GM19455 (cell line): ENCODE results near the gene IFI27.
"Not testable (repeated sequence)": the region's sequence is repeated elsewhere in the genome, so short reads cannot be mapped to it uniquely, and the experiment has no call there.

Experiments used
- ATAC-seq: cut with Tn5 transposase; IDR thresholded peaks from one replicate; pipeline ENCODE4 v1.9.1; 2021; ENCODE audit not compliant: unreplicated experiment

The IFI27 gene

DNA sequence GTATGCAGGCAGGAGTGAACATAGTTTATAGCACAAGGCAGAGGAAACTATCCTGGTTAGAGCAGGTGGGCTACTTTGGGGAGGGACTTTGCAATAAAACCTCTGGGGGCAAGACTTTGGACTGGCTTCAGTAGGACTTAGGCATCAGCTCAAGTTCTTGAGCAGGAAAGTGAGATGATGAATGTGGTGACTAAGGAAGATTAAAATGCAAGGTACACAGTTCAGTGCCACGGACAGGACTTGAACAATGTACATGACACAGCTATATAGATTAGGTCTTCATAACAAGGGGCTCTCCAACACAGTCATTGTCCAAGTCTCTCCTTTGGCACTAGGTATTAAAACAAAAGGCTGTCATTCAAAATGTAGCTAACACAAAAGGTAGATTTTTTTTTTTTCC, 42.1 kb downstream of the IFI27 start:
- no peak for ATAC-seq

GRCh38 chr14:94153750-94154342, 43.3 kb downstream of the IFI27 start:
- ATAC-seq = no peak

DNA sequence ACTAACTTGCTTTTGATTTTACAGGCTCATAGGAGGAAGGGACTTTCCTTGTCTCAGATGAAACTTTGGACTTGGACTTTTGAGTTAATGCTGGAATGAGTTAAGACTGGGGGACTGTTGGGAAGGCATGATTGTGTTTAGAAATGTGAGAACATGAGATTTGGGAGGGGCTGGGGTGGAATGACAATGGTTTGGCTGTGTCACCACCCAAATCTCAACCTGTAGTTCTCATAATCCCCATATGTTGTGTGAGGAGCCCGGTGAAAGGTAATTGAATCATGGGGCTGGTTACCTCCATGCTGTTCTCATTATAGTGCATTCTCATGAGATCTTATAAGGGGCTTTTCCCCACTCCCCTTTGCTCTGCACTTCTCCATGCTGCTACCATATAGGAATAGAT, 45.6 kb downstream of the IFI27 start:
- not testable (repeated sequence) for ATAC-seq

- no peak for ATAC-seq
Observed at GRCh38 chr14:94157197-94157596, 46.7 kb downstream of the IFI27 start.

DNA sequence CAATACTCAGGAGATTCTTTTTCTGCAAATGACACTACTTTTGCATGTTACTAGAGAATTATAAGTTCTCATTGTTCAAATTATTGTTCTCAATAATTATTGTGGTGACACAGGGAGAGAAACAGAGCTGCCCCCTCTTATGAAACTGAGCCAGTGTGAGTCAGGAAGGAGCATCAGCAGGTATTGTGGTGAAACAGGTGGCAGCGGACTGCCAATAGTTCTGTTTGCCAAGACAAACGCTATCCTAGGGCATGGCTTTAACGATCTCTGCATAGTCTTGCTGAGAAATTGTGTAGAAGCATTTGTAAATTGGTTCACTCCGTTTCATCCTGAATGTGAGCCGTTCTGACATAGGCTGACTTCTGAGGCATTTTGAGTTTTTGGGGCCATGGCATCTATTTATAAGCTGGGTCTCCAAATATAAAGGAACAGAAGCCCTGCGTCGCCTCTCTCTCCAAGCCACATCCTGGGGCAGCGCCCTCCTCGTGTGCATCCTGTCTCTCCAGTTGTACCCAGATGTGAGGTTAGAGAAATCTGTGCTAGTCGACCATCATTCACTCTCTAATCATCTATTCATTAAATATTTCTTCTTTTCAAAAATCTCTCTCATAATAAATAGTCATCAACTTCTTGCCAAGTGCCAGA, 47.8 kb downstream of the IFI27 start:
- no peak for ATAC-seq

DNA sequence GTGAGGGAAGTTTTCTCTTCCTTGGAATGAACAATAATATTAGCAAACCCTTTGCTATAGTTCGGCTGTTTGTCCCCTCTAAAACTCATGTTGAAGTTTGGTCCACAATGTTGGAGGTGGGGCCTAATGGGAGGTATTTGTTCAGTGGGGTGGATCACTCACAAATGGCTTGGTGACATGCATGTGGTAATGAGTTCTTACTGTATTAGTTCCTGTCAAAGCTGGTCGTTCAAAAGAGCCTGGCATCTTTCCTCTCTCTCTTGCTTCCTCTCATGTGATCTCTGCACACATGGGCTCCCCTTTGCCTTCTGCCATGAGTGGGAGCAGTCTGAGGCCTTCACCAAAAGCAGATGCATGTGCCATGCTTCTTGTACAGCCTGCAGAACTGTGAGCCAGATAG, 50.5 kb downstream of the IFI27 start:
- no peak for ATAC-seq

DNA sequence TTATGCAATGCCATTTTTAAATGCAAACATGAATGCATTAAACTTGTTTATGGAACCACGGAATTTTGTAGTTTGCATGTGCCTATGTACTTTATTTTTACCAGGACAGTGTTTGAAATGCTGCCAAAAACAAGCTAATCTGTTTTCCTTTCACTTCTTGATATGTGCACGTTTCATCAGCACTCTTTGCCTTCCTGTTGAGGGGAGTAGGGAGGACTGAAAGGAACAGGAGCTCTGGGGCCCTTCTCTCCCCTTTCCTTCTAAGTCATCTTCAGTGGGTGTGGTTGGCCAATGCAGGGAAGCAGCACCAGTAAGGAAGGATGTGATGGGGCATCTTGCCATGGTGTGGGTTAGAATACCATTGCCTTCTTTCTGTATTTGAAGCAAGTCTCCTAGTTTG, 51.4 kb downstream of the IFI27 start:
- ATAC-seq = no peak

DNA sequence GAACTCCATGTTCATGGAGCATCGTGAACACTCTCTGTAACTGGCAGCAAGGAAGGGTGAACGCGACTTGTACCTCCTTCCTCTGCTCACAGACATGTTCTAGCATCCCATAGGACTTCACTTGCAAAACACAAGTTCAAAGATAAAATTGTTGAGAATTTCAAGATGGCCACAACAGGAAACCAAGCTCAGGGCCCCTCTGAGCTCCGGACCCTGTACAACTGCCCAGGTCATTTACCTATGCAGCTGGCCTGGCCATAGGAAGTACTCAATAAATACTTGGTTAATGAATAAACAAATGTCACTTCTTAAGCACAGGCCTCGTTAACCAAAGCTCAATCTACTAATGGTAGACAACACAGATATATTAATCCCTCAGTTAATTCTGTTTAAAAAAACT, 51.9 kb downstream of the IFI27 start:
- no peak for ATAC-seq

GRCh38 chr14:94163796-94164195, 53.3 kb downstream of the IFI27 start:
- no peak for ATAC-seq

- no peak for ATAC-seq
Observed at GRCh38 chr14:94164685-94165431, 54.3 kb downstream of the IFI27 start.

GRCh38 chr14:94165744-94166143, 55.2 kb downstream of the IFI27 start:
- no peak for ATAC-seq
